Esophagus muscularis mucosa (tissue), 3 donors: ENCODE results near the gene FBXO10.

Source experiments
- POLR2AphosphoS5 ChIP-seq, 2 donors: sonication (generic); formaldehyde crosslinking; IDR thresholded peaks; one replicate each; pipeline ENCODE4 v1.6.1; 2017; ENCODE audit warnings: antibody characterized with exemption in 2 of 2
- TF ChIP-seq, protein P1 (sequence below), 3 experiments: fragments of 200-600 bp in 2 of 3; fragments of 450-650 bp in 1 of 3; sonication (generic) in 2 of 3; IDR thresholded peaks; one replicate each; pipeline ENCODE4 v1.5.1; 2017 to 2019; ENCODE audit warnings: antibody characterized with exemption in 3 of 3, mild to moderate bottlenecking in 2 of 3, moderate library complexity in 1 of 3

DNA sequence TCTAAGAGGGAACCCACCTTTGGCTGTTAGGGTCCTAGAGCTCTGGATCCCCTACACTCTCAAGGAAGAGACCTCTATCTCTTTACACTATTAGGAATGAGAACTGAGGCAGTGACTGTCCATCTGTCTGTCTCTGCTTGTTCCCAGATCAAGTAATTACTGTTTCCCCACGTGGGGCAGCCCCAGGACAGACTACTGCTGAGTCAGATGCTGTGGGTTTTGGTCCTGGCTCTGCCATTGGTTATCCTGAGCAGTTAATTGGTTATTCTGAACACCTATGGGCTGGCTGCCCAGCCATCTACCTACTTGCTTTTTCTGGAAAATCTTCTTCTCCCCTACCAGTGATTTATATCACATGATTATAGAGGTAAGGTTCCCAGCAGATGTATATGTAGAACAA is 33.3 kb downstream of the FBXO10 start:
- TF ChIP-seq, protein P1, sequence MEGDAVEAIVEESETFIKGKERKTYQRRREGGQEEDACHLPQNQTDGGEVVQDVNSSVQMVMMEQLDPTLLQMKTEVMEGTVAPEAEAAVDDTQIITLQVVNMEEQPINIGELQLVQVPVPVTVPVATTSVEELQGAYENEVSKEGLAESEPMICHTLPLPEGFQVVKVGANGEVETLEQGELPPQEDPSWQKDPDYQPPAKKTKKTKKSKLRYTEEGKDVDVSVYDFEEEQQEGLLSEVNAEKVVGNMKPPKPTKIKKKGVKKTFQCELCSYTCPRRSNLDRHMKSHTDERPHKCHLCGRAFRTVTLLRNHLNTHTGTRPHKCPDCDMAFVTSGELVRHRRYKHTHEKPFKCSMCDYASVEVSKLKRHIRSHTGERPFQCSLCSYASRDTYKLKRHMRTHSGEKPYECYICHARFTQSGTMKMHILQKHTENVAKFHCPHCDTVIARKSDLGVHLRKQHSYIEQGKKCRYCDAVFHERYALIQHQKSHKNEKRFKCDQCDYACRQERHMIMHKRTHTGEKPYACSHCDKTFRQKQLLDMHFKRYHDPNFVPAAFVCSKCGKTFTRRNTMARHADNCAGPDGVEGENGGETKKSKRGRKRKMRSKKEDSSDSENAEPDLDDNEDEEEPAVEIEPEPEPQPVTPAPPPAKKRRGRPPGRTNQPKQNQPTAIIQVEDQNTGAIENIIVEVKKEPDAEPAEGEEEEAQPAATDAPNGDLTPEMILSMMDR (IDR thresholded peaks at IDR 0.05), result no peak
- no peak for TF ChIP-seq POLR2AphosphoS5 (IDR thresholded peaks at IDR 0.05)
